ACC112 (cell line): ENCODE data around the gene RAB26.
"Not testable (repeated sequence)": the region's sequence is repeated elsewhere in the genome, so short reads cannot be mapped to it uniquely, and the experiment has no call there.

ENCODE experiments used
- H2AFZ ChIP-seq: fragments of 200-600 bp; sonication (generic); one replicate; pipeline ENCODE4 v1.6.0; 2017; ENCODE audit warnings: antibody characterized with exemption, low read length; ENCODE audit not compliant: unreplicated experiment
- H3K27ac ChIP-seq: fragments of 200-600 bp; sonication (generic); 2 replicates; pipeline ENCODE4 v1.5.1; 2014; ENCODE audit warnings: low read depth, mild to moderate bottlenecking, antibody characterized with exemption, low read length, moderate library complexity
- H3K27me3 ChIP-seq: fragments of 200-600 bp; sonication (generic); 2 replicates; pipeline ENCODE4 v1.6.1; 2014; ENCODE audit warnings: mild to moderate bottlenecking, antibody characterized with exemption, low read length, moderate library complexity, mixed read lengths; ENCODE audit not compliant: insufficient read depth
- H3K36me3 ChIP-seq: fragments of 200-600 bp; sonication (generic); 2 replicates; pipeline ENCODE4 v1.6.1; 2016; ENCODE audit warnings: mild to moderate bottlenecking, antibody characterized with exemption, low read length, moderate library complexity, mixed read lengths; ENCODE audit not compliant: insufficient read depth
- H3K4me1 ChIP-seq: fragments of 200-600 bp; sonication (generic); one replicate; pipeline ENCODE4 v1.6.1; 2016; ENCODE audit warnings: low read length, mixed read lengths; ENCODE audit not compliant: insufficient read depth, unreplicated experiment, control insufficient read depth
- H3K4me3 ChIP-seq: fragments of 200-600 bp; sonication (generic); 2 replicates; pipeline ENCODE4 v1.5.1; 2014; ENCODE audit warnings: mild to moderate bottlenecking, low read depth, low read length
- H3K79me2 ChIP-seq: fragments of 200-600 bp; sonication (generic); one replicate; pipeline ENCODE4 v1.6.0; 2016; ENCODE audit warnings: low read length; ENCODE audit not compliant: control insufficient read depth, unreplicated experiment, insufficient read depth

The RAB26 gene, protein sequence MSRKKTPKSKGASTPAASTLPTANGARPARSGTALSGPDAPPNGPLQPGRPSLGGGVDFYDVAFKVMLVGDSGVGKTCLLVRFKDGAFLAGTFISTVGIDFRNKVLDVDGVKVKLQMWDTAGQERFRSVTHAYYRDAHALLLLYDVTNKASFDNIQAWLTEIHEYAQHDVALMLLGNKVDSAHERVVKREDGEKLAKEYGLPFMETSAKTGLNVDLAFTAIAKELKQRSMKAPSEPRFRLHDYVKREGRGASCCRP

GRCh38 chr16:2147981-2148671 lies at the start of gene RAB26:
TSS of gene RAB26 (plus strand) at chr16:2148625. CDS start at chr16:2148784, 159 bp downstream.
- Histone ChIP-seq H3K4me3 (peak within 1 kb of the TSS; percentile 66), H2AFZ (no peak within 1 kb of the TSS), H3K4me1 (peaks cover 33% of the 10 kb centered on the region), H3K27me3 (no peaks in the 10 kb centered on the region), H3K79me2 (peaks cover 22% of the 10 kb centered on the region), H3K36me3 (peaks cover 12% of the 10 kb centered on the region; the same call in 1 of the 2 replicates), H3K27ac (no peak within 1 kb of the TSS)

GRCh38 chr16:2101581-2101980 lies 46.8 kb upstream of the RAB26 start:
- H3K27me3 ChIP-seq, H3K27ac ChIP-seq, H3K79me2 ChIP-seq, H3K4me3 ChIP-seq, H3K4me1 ChIP-seq, H2AFZ ChIP-seq, H3K36me3 ChIP-seq: not testable (repeated sequence)

DNA sequence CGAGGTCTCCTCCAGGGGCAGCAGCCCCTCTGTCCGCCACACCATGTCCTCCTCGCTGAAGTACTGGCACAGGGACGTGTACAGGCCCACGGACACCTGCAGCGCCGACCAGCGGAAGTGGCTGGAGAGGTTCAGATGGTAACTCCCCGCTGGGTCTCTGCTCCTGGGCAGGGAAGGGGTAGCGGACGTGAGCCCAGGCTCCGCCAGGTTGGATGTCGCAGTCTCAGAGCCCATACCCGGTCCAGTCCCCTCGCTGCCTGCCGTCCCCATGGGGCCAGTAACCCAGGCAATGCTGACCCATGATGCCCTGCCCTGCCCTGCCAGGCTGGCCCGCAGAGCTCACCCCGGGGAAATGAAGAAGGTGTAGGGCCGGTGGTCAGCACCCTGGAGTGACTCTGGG lies 46.0 kb upstream of the RAB26 start:
- no peak overlapping the region for H2AFZ ChIP-seq
- no peaks in the 10 kb centered on the region for H3K79me2 ChIP-seq
- H3K36me3 ChIP-seq, result no peaks in the 10 kb centered on the region
- no peak overlapping the region for H3K4me3 ChIP-seq
- H3K27ac ChIP-seq, result no peak overlapping the region
- H3K27me3 ChIP-seq, result no peaks in the 10 kb centered on the region
- peaks cover 7% of the 10 kb centered on the region for H3K4me1 ChIP-seq

DNA sequence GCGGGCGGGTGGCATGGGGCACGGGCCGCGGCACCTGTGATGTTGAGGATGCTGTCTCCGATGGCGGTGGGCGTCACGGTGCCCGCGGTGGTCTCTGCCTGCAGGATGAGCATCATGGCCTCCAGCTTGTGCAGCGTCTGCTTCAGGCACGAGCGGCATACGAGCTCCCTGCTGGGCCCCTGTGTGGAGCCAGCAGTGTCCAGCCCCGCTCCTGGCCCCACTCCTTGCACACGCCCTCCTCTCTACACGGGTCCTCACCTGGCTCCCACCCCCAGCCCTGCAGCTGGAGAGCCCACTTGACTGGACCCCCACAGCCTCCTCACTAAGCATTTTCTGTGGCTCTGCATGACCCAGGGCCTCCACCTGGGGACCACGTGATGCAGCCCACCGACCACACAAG lies 44.0 kb upstream of the RAB26 start:
- not testable (repeated sequence) for H3K27ac ChIP-seq, H3K79me2 ChIP-seq, H2AFZ ChIP-seq, H3K4me1 ChIP-seq, H3K36me3 ChIP-seq, H3K27me3 ChIP-seq, H3K4me3 ChIP-seq

GRCh38 chr16:2105291-2105690 lies 43.1 kb upstream of the RAB26 start:
- H3K4me1 ChIP-seq, H3K79me2 ChIP-seq, H3K27me3 ChIP-seq, H3K36me3 ChIP-seq, H3K4me3 ChIP-seq, H3K27ac ChIP-seq, H2AFZ ChIP-seq: not testable (repeated sequence)

DNA sequence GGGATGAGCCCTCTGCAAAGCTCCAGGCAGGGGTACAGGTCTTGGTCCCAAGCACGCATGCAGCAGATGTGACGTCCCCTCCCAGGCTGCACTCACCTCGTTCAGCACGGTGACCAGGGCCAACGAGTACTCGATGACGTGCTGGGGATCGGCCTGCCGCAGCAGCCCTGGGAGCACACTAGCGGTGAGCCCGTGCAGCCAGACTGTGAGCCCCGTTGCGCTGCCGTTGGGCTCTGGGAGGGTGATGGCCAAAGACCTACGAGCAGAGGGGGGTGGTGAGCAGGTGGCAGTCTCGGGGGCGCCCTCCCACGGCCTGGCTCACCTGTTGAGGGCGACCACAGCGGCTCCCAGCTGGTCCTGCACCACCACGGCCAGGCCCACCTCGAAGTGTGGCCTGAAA lies 42.7 kb upstream of the RAB26 start:
- not testable (repeated sequence) for H3K27ac ChIP-seq, H3K4me3 ChIP-seq, H3K27me3 ChIP-seq, H3K36me3 ChIP-seq, H3K4me1 ChIP-seq, H2AFZ ChIP-seq, H3K79me2 ChIP-seq

DNA sequence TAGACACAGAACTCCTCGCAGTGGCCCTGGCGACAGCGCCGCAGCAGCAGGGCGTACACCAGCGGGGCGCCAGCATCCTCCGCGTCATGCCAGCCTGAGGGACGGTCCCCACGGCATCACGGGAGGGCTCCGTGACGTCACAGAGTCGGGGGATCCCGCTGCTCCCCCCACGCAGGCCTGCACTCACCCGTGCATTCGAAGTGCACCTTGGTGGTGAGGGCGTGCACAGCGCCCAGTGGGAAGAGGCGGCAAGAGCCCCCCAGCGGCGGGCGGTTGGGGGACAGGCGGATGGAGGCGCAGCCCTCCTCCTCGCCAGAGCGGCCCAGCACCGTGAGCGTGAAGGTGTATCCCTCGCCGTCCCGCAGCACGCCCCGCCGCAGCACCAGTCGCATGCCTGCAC lies 42.2 kb upstream of the RAB26 start:
- H2AFZ ChIP-seq, H3K27me3 ChIP-seq, H3K4me1 ChIP-seq, H3K79me2 ChIP-seq, H3K4me3 ChIP-seq, H3K36me3 ChIP-seq: not testable (repeated sequence)
- H3K27ac ChIP-seq, result peak overlapping the region; percentile 68; the same call in 1 of the 2 replicates

GRCh38 chr16:2107121-2107790 lies 41.2 kb upstream of the RAB26 start:
- H3K4me1 ChIP-seq, H2AFZ ChIP-seq: not testable (repeated sequence)
- H3K27ac ChIP-seq, result peak overlapping the region; percentile 90

GRCh38 chr16:2107791-2108125 lies 40.7 kb upstream of the RAB26 start:
- H3K27ac ChIP-seq, result peak overlapping the region; percentile 90; the same call in 1 of the 2 replicates
- H3K27me3 ChIP-seq, H2AFZ ChIP-seq, H3K36me3 ChIP-seq, H3K79me2 ChIP-seq, H3K4me3 ChIP-seq, H3K4me1 ChIP-seq: not testable (repeated sequence)

More at GRCh38 chr16:2107121-2107790, 41.2 kb upstream of the RAB26 start:
- H3K36me3 ChIP-seq, H3K4me3 ChIP-seq, H3K79me2 ChIP-seq, H3K27me3 ChIP-seq: not testable (repeated sequence)

GRCh38 chr16:2108446-2109270 lies 39.8 kb upstream of the RAB26 start:
- H3K27ac ChIP-seq, H3K36me3 ChIP-seq, H3K4me1 ChIP-seq, H3K4me3 ChIP-seq, H3K27me3 ChIP-seq, H3K79me2 ChIP-seq, H2AFZ ChIP-seq: not testable (repeated sequence)
